H9 (cell line): ENCODE measurements around the gene MAP3K20. TPM values are rescaled to one million over a fixed set of nuclear protein-coding genes. Genes with fewer than 3 reads are reported as not detected.

Experiments used
- DNase-seq: peaks from one replicate; pipeline ENCODE4 v3.0.0-alpha.2; 2017
- H2AFZ ChIP-seq: one replicate; pipeline ENCODE4 v1.6.1; 2013; ENCODE audit warnings: mild to moderate bottlenecking, low read length, control low read depth, moderate library complexity
- H2AK5ac ChIP-seq: 2 replicates; pipeline ENCODE4 v1.6.1; 2013; ENCODE audit warnings: low read length, control low read depth, mixed read lengths; ENCODE audit not compliant: insufficient read length
- H2BK120ac ChIP-seq: one replicate; pipeline ENCODE4 v1.6.1; 2013; ENCODE audit warnings: low read depth, mild to moderate bottlenecking, low read length, control low read depth, inconsistent platforms; ENCODE audit not compliant: poor library complexity, severe bottlenecking
- H2BK12ac ChIP-seq: 2 replicates; pipeline ENCODE4 v1.6.1; 2013; ENCODE audit warnings: low read length, control low read depth, mixed read lengths, low read depth; ENCODE audit not compliant: insufficient read length
- H2BK15ac ChIP-seq: 2 replicates; pipeline ENCODE4 v1.6.1; 2013; ENCODE audit warnings: low read depth, low read length, control low read depth
- H2BK20ac ChIP-seq: one replicate; pipeline ENCODE4 v1.6.1; 2013; ENCODE audit warnings: low read depth, mild to moderate bottlenecking, low read length, control low read depth, inconsistent platforms; ENCODE audit not compliant: poor library complexity, severe bottlenecking
- H2BK5ac ChIP-seq: 2 replicates; pipeline ENCODE4 v1.6.1; 2013; ENCODE audit warnings: low read length, control low read depth, mixed read lengths; ENCODE audit not compliant: insufficient read length
- H3K14ac ChIP-seq: 2 replicates; pipeline ENCODE4 v1.6.1; 2013; ENCODE audit warnings: low read length, control low read depth; ENCODE audit not compliant: insufficient read depth
- H3K18ac ChIP-seq: 2 replicates; pipeline ENCODE4 v1.6.1; 2013; ENCODE audit warnings: low read depth, mild to moderate bottlenecking, mixed read lengths, low read length, control low read depth; ENCODE audit not compliant: insufficient read length
- H3K23ac ChIP-seq: 2 replicates; pipeline ENCODE4 v1.6.1; 2013; ENCODE audit warnings: low read length, control low read depth, mixed read lengths, low read depth; ENCODE audit not compliant: insufficient read length
- H3K23me2 ChIP-seq: 2 replicates; pipeline ENCODE4 v1.6.1; 2013; ENCODE audit warnings: low read depth, mild to moderate bottlenecking, mixed read lengths, low read length, control low read depth; ENCODE audit not compliant: insufficient read length, poor library complexity, severe bottlenecking
- H3K27ac ChIP-seq: 2 replicates; pipeline ENCODE4 v1.5.1; 2013; ENCODE audit warnings: low read length, control low read depth, mixed read lengths, low read depth; ENCODE audit not compliant: insufficient read length
- H3K27me3 ChIP-seq: 2 replicates; pipeline ENCODE4 v1.6.1; 2013; ENCODE audit warnings: low read length, control low read depth, inconsistent platforms; ENCODE audit not compliant: insufficient read depth
- H3K4ac ChIP-seq: 2 replicates; pipeline ENCODE4 v1.6.1; 2013; ENCODE audit warnings: low read depth, mild to moderate bottlenecking, control low read depth, inconsistent platforms, low read length, moderate library complexity
- H3K4me1 ChIP-seq: 2 replicates; pipeline ENCODE4 v1.6.1; 2013; ENCODE audit warnings: low read length, control low read depth, inconsistent platforms; ENCODE audit not compliant: insufficient read depth
- H3K4me2 ChIP-seq: 2 replicates; pipeline ENCODE4 v1.6.1; 2013; ENCODE audit warnings: low read length, control low read depth, mixed read lengths; ENCODE audit not compliant: insufficient read length, insufficient read depth
- H3K56ac ChIP-seq: 2 replicates; pipeline ENCODE4 v1.6.1; 2013; ENCODE audit warnings: low read depth, mild to moderate bottlenecking, mixed read lengths, low read length, control low read depth; ENCODE audit not compliant: insufficient read length
- H3K79me1 ChIP-seq: 2 replicates; pipeline ENCODE4 v1.6.1; 2013; ENCODE audit warnings: low read depth, mild to moderate bottlenecking, moderate library complexity, low read length, control low read depth, inconsistent platforms; ENCODE audit not compliant: insufficient read depth, poor library complexity, severe bottlenecking
- H3K79me2 ChIP-seq: 2 replicates; pipeline ENCODE4 v1.6.1; 2013; ENCODE audit warnings: low read length, control low read depth, inconsistent platforms; ENCODE audit not compliant: insufficient read depth
- H3K9ac ChIP-seq: 2 replicates; pipeline ENCODE4 v1.6.1; 2013; ENCODE audit warnings: low read length, control low read depth, mixed read lengths; ENCODE audit not compliant: insufficient read length; ENCODE audit errors: extremely low read depth
- H3K9me3 ChIP-seq: one replicate; pipeline ENCODE4 v1.6.1; 2013; ENCODE audit warnings: low read depth, low read length, inconsistent platforms; ENCODE audit not compliant: control insufficient read depth
- H3T11ph ChIP-seq: one replicate; pipeline ENCODE4 v1.6.1; 2013; ENCODE audit warnings: mild to moderate bottlenecking, low read length, control low read depth, inconsistent platforms
- H4K20me1 ChIP-seq: one replicate; pipeline ENCODE4 v1.6.1; 2013; ENCODE audit not compliant: control insufficient read depth, insufficient read length, insufficient read depth
- H4K5ac ChIP-seq: 2 replicates; pipeline ENCODE4 v1.6.1; 2013; ENCODE audit warnings: low read depth, mild to moderate bottlenecking, mixed read lengths, low read length, control low read depth; ENCODE audit not compliant: insufficient read length
- H4K8ac ChIP-seq: replicated peaks from 2 replicates; pipeline ENCODE4 v1.6.1; 2013; ENCODE audit warnings: low read length, control low read depth, mixed read lengths, low read depth; ENCODE audit not compliant: insufficient read length
- H4K91ac ChIP-seq: 2 replicates; pipeline ENCODE4 v1.6.1; 2013; ENCODE audit warnings: low read depth, mild to moderate bottlenecking, moderate library complexity, mixed read lengths, low read length, control low read depth; ENCODE audit not compliant: insufficient read length
- H3K27ac Mint-ChIP-seq, 3 experiments: 2 replicates in 2 of 3; 3 replicates in 1 of 3; pipeline ENCODE4 v1.8.0; 2020 to 2021; ENCODE audit warnings: mixed read lengths in 3 of 3, mild to moderate bottlenecking in 1 of 3, moderate library complexity in 1 of 3
- H3K27me3 Mint-ChIP-seq: 2 replicates; pipeline ENCODE4 v1.8.0; 2021; ENCODE audit warnings: low read depth, mild to moderate bottlenecking, moderate library complexity, mixed read lengths
- H3K36me3 Mint-ChIP-seq, 3 experiments: 2 replicates in 2 of 3; 3 replicates in 1 of 3; pipeline ENCODE4 v1.8.0; 2020 to 2021; ENCODE audit warnings: low read depth in 3 of 3, mixed read lengths in 3 of 3; ENCODE audit not compliant: insufficient read depth in 1 of 3
- H3K4me1 Mint-ChIP-seq, 2 experiments: 2 replicates each; pipeline ENCODE4 v1.8.0; 2020; ENCODE audit warnings: mixed read lengths in 2 of 2
- H3K4me3 Mint-ChIP-seq, 2 experiments: 2 replicates in 1 of 2; 3 replicates in 1 of 2; pipeline ENCODE4 v1.8.0; 2020 to 2021; ENCODE audit warnings: mild to moderate bottlenecking in 2 of 2, mixed read lengths in 2 of 2, moderate library complexity in 1 of 2
- H3K9me3 Mint-ChIP-seq, 2 experiments: 2 replicates in 1 of 2; 3 replicates in 1 of 2; pipeline ENCODE4 v1.8.0; 2020; ENCODE audit warnings: mild to moderate bottlenecking in 2 of 2, mixed read lengths in 2 of 2, moderate library complexity in 1 of 2
- CTCF ChIP-seq: fragments of 200-600 bp; sonication (generic); conservative IDR thresholded peaks from 3 replicates; pipeline ENCODE4 v1.8.0; 2021; ENCODE audit warnings: antibody characterized with exemption, mild to moderate bottlenecking
- WGBS: extraction: QIAGEN DNeasy Blood & Tissue Kit; methylation state at CpG from one replicate; pipeline ENCODE4 v1.1.7; 2013; ENCODE audit warnings: missing lambda C conversion rate, low lambda C conversion rate, mixed read lengths; ENCODE audit not compliant: insufficient read length; ENCODE audit errors: extremely low coverage; 5-methylcytosine and 5-hydroxymethylcytosine counted together
- total RNA-seq: library from RNA; stranded (reverse); gene quantifications from 2 replicates; pipeline ENCODE4 v1.2.1, GENCODE V29; 2021

The MAP3K20 gene
- total RNA-seq, 1 experiment from 2014 or later: 8.7 TPM

DNA sequence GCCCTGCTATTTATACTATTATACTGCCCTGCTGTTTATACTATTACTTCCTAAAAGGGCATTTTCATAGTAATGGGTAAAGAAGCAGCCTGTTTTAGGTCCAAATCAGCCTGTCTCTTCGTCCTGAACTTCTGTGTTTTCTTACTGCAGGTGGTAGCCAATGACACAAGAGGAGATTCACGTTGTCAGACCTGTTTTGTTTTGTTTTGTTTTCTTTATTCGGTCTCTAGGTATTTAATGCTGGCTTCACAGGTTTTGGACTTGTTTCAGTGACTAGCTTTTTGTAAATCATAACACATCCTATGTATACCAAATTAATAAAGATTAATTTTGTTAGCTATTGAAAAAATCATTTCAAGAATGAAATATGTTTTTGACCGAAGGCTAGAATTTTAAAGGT is 116.4 kb downstream of the MAP3K20 start:
- Histone ChIP-seq H2AFZ (no peak overlapping the region), H3K4me1 (peaks cover 27% of the 10 kb centered on the region; the same call in 1 of the 2 replicates), H3K9me3 (no peaks in the 10 kb centered on the region), H4K5ac (no peak overlapping the region), H3K79me2 (no peaks in the 10 kb centered on the region), H3K23me2 (no peaks in the 10 kb centered on the region), H4K20me1 (no peaks in the 10 kb centered on the region), H3K18ac (no peak overlapping the region), H3K27ac (peak overlapping the region; percentile 88), H2BK5ac (no peak overlapping the region), H3K79me1 (no peaks in the 10 kb centered on the region), H3K27me3 (no peaks in the 10 kb centered on the region), H2AK5ac (no peak overlapping the region), H3K4ac (no peak overlapping the region), H3T11ph (no peak overlapping the region), H2BK12ac (no peak overlapping the region), H3K56ac (no peak overlapping the region), H4K8ac (no peak overlapping the region), H4K91ac (no peak overlapping the region), H3K4me2 (peak overlapping the region; percentile 27), H2BK20ac (no peak overlapping the region), H3K9ac (no peak overlapping the region), H2BK15ac (no peak overlapping the region), H3K14ac (no peak overlapping the region), H2BK120ac (no peak overlapping the region), H3K23ac (no peak overlapping the region)
- no CpG with 5 or more reads among the region's 4 CpGs for WGBS
- Mint-ChIP-seq H3K27ac (peak overlapping the region; percentile 45 to 90 (median 81); a peak in 5 of 7 replicates), H3K27me3 (no peaks in the 10 kb centered on the region), H3K9me3 (no peaks in the 10 kb centered on the region), H3K36me3 (no peaks in the 10 kb centered on the region), H3K4me1 (peaks cover 64 to 69% of the 10 kb centered on the region in 2 experiments), H3K4me3 (no peak overlapping the region)
- DNase-seq: no peak
- TF ChIP-seq CTCF: no peak
